H1 (cell line): ENCODE data around the gene RNFT2. TPM values are rescaled to one million over a fixed set of nuclear protein-coding genes. Genes with fewer than 3 reads are reported as not detected.

ENCODE experiments used
- CTCF ChIA-PET: fragments of 300-600 bp; sonication (Branson Sonifier 250); formaldehyde crosslinking; loops from one replicate; lab custom pipeline; 2021; ENCODE audit not compliant: partially characterized antibody; lab: Charles Lee
- POLR2A ChIA-PET: fragments of 300-600 bp; sonication (Branson Sonifier 250); formaldehyde crosslinking; loops from one replicate; lab custom pipeline; 2021; ENCODE audit warnings: inconsistent platforms; ENCODE audit not compliant: partially characterized antibody; lab: Charles Lee
- DNase-seq, 2 experiments: peaks; one replicate each; pipeline versions ENCODE4 v3.0.0 to v3.0.0-alpha.2; 2010 to 2022; ENCODE audit warnings: low spot score in 2 of 2, low read depth in 1 of 2, mixed read lengths in 1 of 2
- FAIRE-seq: peaks from 2 replicates; lab custom pipeline; 2011; peaks lifted over from hg19 to GRCh38; lab: Jason Lieb, UNC
- H2AFZ ChIP-seq: 2 replicates; pipeline ENCODE4 v1.8.1; 2012; ENCODE audit warnings: low read length, inconsistent platforms
- H2AK5ac ChIP-seq: 2 replicates; pipeline ENCODE4 v1.6.1; 2013; ENCODE audit warnings: low read depth, low read length
- H2BK120ac ChIP-seq: replicated peaks from 2 replicates; pipeline ENCODE3; 2013; ENCODE audit warnings: low read depth, low read length, inconsistent platforms
- H2BK12ac ChIP-seq: 2 replicates; pipeline ENCODE4 v1.6.1; 2013; ENCODE audit warnings: low read depth, low read length
- H2BK15ac ChIP-seq: 2 replicates; pipeline ENCODE4 v1.6.1; 2013; ENCODE audit warnings: low read length
- H2BK20ac ChIP-seq: 2 replicates; pipeline ENCODE4 v1.6.1; 2013; ENCODE audit warnings: low read length
- H2BK5ac ChIP-seq: 2 replicates; pipeline ENCODE4 v1.6.1; 2013; ENCODE audit warnings: low read depth, low read length
- H3K14ac ChIP-seq: 2 replicates; pipeline ENCODE4 v1.6.1; 2013; ENCODE audit warnings: inconsistent platforms; ENCODE audit not compliant: insufficient read length
- H3K18ac ChIP-seq: 2 replicates; pipeline ENCODE4 v1.6.1; 2013; ENCODE audit warnings: low read length; ENCODE audit errors: extremely low read depth
- H3K23ac ChIP-seq: 2 replicates; pipeline ENCODE4 v1.6.1; 2013; ENCODE audit warnings: inconsistent platforms; ENCODE audit not compliant: insufficient read length
- H3K23me2 ChIP-seq: 2 replicates; pipeline ENCODE4 v1.6.1; 2013; ENCODE audit warnings: low read depth, low read length
- H3K27ac ChIP-seq: 2 replicates; pipeline ENCODE4 v1.6.1; 2011; ENCODE audit warnings: low read depth, low read length, inconsistent platforms
- H3K27me3 ChIP-seq, 4 experiments: replicated peaks in 1 of 4; 1 replicate in 1 of 4; 2 replicates in 3 of 4; pipeline versions ENCODE4 v1.6.1 to v1.8.1; 2011 to 2013; ENCODE audit warnings: low read length in 3 of 4, mild to moderate bottlenecking in 3 of 4, inconsistent platforms in 2 of 4, mixed read lengths in 2 of 4, moderate library complexity in 1 of 4; ENCODE audit not compliant: control insufficient read depth in 3 of 4, insufficient read depth in 3 of 4; ENCODE audit errors: extremely low read depth in 1 of 4
- H3K36me3 ChIP-seq, 4 experiments: 2 replicates each; pipeline versions ENCODE4 v1.6.1 to v1.8.1; 2011 to 2013; ENCODE audit warnings: mild to moderate bottlenecking in 4 of 4, low read length in 3 of 4, moderate library complexity in 2 of 4, control low read depth in 1 of 4, inconsistent platforms in 1 of 4; ENCODE audit not compliant: insufficient read depth in 4 of 4, control insufficient read depth in 2 of 4
- H3K4ac ChIP-seq: replicated peaks from 2 replicates; pipeline ENCODE3; 2013; ENCODE audit warnings: low read length, low read depth, mixed read lengths, inconsistent platforms; ENCODE audit not compliant: insufficient read length
- H3K4me1 ChIP-seq, 4 experiments: replicated peaks in 1 of 4; 1 replicate in 1 of 4; 2 replicates in 3 of 4; pipeline versions ENCODE4 v1.6.1 to v1.8.1; 2011 to 2013; ENCODE audit warnings: low read length in 3 of 4, inconsistent platforms in 2 of 4, mixed read lengths in 1 of 4; ENCODE audit not compliant: insufficient read depth in 4 of 4, control insufficient read depth in 3 of 4
- H3K4me2 ChIP-seq, 2 experiments: 2 replicates each; pipeline versions ENCODE4 v1.6.1 to v1.8.1; 2011 to 2013; ENCODE audit warnings: low read depth in 2 of 2, low read length in 2 of 2, control low read depth in 1 of 2, inconsistent platforms in 1 of 2, mild to moderate bottlenecking in 1 of 2; ENCODE audit not compliant: insufficient read depth in 1 of 2
- H3K4me3 ChIP-seq, 4 experiments: fragments of 200-600, 300-600 bp in 1 of 4; sonication (generic), shearing (Covaris generic), sonication (Bioruptor Twin) in 1 of 4; 2 replicates each; pipeline versions ENCODE4 v1.5.1 to v1.8.1; 2011 to 2016; ENCODE audit warnings: low read length in 4 of 4, low read depth in 3 of 4, control low read depth in 2 of 4, inconsistent platforms in 2 of 4, mild to moderate bottlenecking in 2 of 4, mixed read lengths in 1 of 4, moderate library complexity in 1 of 4; ENCODE audit not compliant: insufficient read depth in 2 of 4; ENCODE audit errors: extremely low read depth in 1 of 4
- H3K56ac ChIP-seq: replicated peaks from 2 replicates; pipeline ENCODE3; 2013; ENCODE audit warnings: low read depth, mild to moderate bottlenecking, mixed read lengths, low read length, inconsistent platforms; ENCODE audit not compliant: insufficient read length
- H3K79me1 ChIP-seq: 2 replicates; pipeline ENCODE4 v1.6.1; 2013; ENCODE audit warnings: low read depth, low read length, control low read depth
- H3K79me2 ChIP-seq, 2 experiments: 2 replicates each; pipeline versions ENCODE4 v1.6.1 to v1.8.1; 2012 to 2013; ENCODE audit warnings: low read length in 2 of 2, mild to moderate bottlenecking in 2 of 2, inconsistent platforms in 1 of 2; ENCODE audit not compliant: insufficient read depth in 2 of 2, control insufficient read depth in 1 of 2
- H3K9ac ChIP-seq, 4 experiments: replicated peaks in 1 of 4; 1 replicate in 1 of 4; 2 replicates in 3 of 4; pipeline versions ENCODE4 v1.6.1 to v1.8.1; 2011 to 2013; ENCODE audit warnings: low read depth in 3 of 4, low read length in 3 of 4, control low read depth in 2 of 4, mild to moderate bottlenecking in 2 of 4, moderate library complexity in 2 of 4, inconsistent platforms in 1 of 4; ENCODE audit errors: extremely low read depth in 1 of 4
- H3K9me3 ChIP-seq, 2 experiments: 2 replicates each; pipeline versions ENCODE4 v1.6.1 to v1.8.1; 2012 to 2013; ENCODE audit warnings: mild to moderate bottlenecking in 2 of 2, moderate library complexity in 2 of 2, control low read depth in 1 of 2, inconsistent platforms in 1 of 2, low read depth in 1 of 2, low read length in 1 of 2, mixed read lengths in 1 of 2; ENCODE audit not compliant: insufficient read depth in 2 of 2
- H4K20me1 ChIP-seq, 2 experiments: replicated peaks in 1 of 2; 2 replicates each; pipeline versions ENCODE3 to v1.8.1; 2011 to 2013; ENCODE audit warnings: inconsistent platforms in 2 of 2, low read length in 2 of 2, mild to moderate bottlenecking in 1 of 2; ENCODE audit not compliant: insufficient read depth in 2 of 2, control insufficient read depth in 1 of 2
- H4K5ac ChIP-seq: 2 replicates; pipeline ENCODE4 v1.6.1; 2013; ENCODE audit warnings: low read length, low read depth, mixed read lengths, inconsistent platforms; ENCODE audit not compliant: insufficient read length
- H4K8ac ChIP-seq: 2 replicates; pipeline ENCODE4 v1.8.0; 2013; ENCODE audit warnings: mild to moderate bottlenecking, moderate library complexity, low read length, inconsistent platforms; ENCODE audit not compliant: insufficient read depth; ENCODE audit errors: extremely low read depth
- H4K91ac ChIP-seq: replicated peaks from 2 replicates; pipeline ENCODE3; 2013; ENCODE audit warnings: low read length, mixed read lengths, inconsistent platforms; ENCODE audit not compliant: insufficient read length
- BCL11A ChIP-seq, 2 experiments: IDR thresholded peaks; one replicate each; pipeline ENCODE4 v1.6.1; 2011; ENCODE audit warnings: low read depth in 2 of 2, low read length in 2 of 2, mild to moderate bottlenecking in 2 of 2
- CTBP2 ChIP-seq: IDR thresholded peaks from 2 replicates; pipeline ENCODE4 v1.7.0; 2011; ENCODE audit warnings: borderline replicate concordance, mild to moderate bottlenecking, moderate library complexity, mixed read lengths, low read length; ENCODE audit not compliant: insufficient read depth, insufficient read length
- GTF2F1 ChIP-seq: IDR thresholded peaks from 2 replicates; pipeline ENCODE4 v1.6.1; 2012; ENCODE audit warnings: low read depth, low read length, improper control_type of control experiment, borderline replicate concordance
- HDAC6 ChIP-seq: IDR thresholded peaks from one replicate; pipeline ENCODE4 v1.7.1; 2012; ENCODE audit warnings: low read depth, mild to moderate bottlenecking, inconsistent platforms, low read length, moderate library complexity
- KDM1A ChIP-seq: fragments of 200-600, 300-600 bp; sonication (generic); IDR thresholded peaks from 2 replicates; pipeline ENCODE4 v1.7.1; 2016; ENCODE audit warnings: mild to moderate bottlenecking, low read length, borderline replicate concordance
- NANOG ChIP-seq: IDR thresholded peaks from 2 replicates; pipeline ENCODE4 v1.6.1; 2011; ENCODE audit warnings: low read length, low read depth, mild to moderate bottlenecking, inconsistent platforms; ENCODE audit not compliant: insufficient read depth, poor library complexity, severe bottlenecking
- POLR2AphosphoS5 ChIP-seq: IDR thresholded peaks from 2 replicates; pipeline ENCODE4 v1.6.1; 2011; ENCODE audit warnings: low read depth, low read length
- SIRT6 ChIP-seq: IDR thresholded peaks from one replicate; pipeline ENCODE4 v1.7.1; 2012; ENCODE audit warnings: low read length, inconsistent platforms
- SP2 ChIP-seq: IDR thresholded peaks from 2 replicates; pipeline ENCODE4 v1.6.1; 2012; ENCODE audit warnings: mild to moderate bottlenecking, low read length, inconsistent platforms
- SUZ12 ChIP-seq: fragments of 200-600 bp; sonication (generic); IDR thresholded peaks from 2 replicates; pipeline ENCODE4 v1.6.1; 2012; ENCODE audit warnings: mild to moderate bottlenecking, inconsistent platforms, low read length, moderate library complexity, mixed read lengths
- TAF1 ChIP-seq: IDR thresholded peaks from 2 replicates; pipeline ENCODE4 v1.6.1; 2011; ENCODE audit warnings: mild to moderate bottlenecking, low read depth, low read length
- WGBS, 2 experiments: shearing (Covaris generic) in 1 of 2; methylation state at CpG; one replicate each; pipeline versions ENCODE4 v1.1.6 to v1.1.7; 2013 to 2015; ENCODE audit warnings: low lambda C conversion rate in 2 of 2, mixed read lengths in 2 of 2, inconsistent platforms in 1 of 2, low coverage in 1 of 2, missing lambda C conversion rate in 1 of 2; ENCODE audit not compliant: insufficient replicate concordance in 2 of 2, insufficient coverage in 1 of 2, insufficient read length in 1 of 2; ENCODE audit errors: extremely low coverage in 1 of 2, missing lambda C conversion rate in 1 of 2; 5-methylcytosine and 5-hydroxymethylcytosine counted together
- polyA plus RNA-seq, 7 experiments: library from polyadenylated mRNA; depleted of rRNA in 3 of 7; stranded (reverse) in 5 of 7; unstranded in 2 of 7; fragments of >200 nt in 5 of 7; fragments of 200-250 nt in 2 of 7; gene quantifications; 1 replicate in 5 of 7; 2 replicates in 1 of 7; 4 replicates in 1 of 7; pipeline versions ENCODE4 v1.2.1 to v1.2.3, GENCODE V29; 2011 to 2013; ENCODE audit warnings: missing spikeins in 2 of 7, mixed read lengths in 2 of 7
- total RNA-seq: library from RNA; stranded (reverse); fragmentation: NEBNext Ultra II Directional; extraction: Animal tissue kit (Norgen Biotek cat#: 25700); gene quantifications from 2 replicates; pipeline ENCODE4 v1.2.1, GENCODE V29; 2021

Gene RNFT2
- total and polyA plus RNA-seq, 2 of the 8 experiments (the other 6 are each of a cell fraction or from before 2014, with no cell fraction given), result 14.2 to 33.1 TPM

- Histone ChIP-seq H3K79me1 (no peaks in the 10 kb centered on the region), H3K4me2 (no peak overlapping the region), H3K18ac (no peak overlapping the region), H3K23me2 (no peaks in the 10 kb centered on the region), H4K91ac (no peak overlapping the region), H3K36me3 (no peaks in the 10 kb centered on the region), H3K14ac (no peak overlapping the region), H2BK15ac (no peak overlapping the region), H4K8ac (no peak overlapping the region), H3K27me3 (no peaks in the 10 kb centered on the region), H3K9ac (no peak overlapping the region), H3K4me1 (no peaks in the 10 kb centered on the region; a peak in 1 of 7 replicates), H3K27ac (no peak overlapping the region), H3K9me3 (no peaks in the 10 kb centered on the region), H3K56ac (no peak overlapping the region), H2AK5ac (no peak overlapping the region), H2BK12ac (no peak overlapping the region), H3K4ac (no peak overlapping the region), H3K23ac (no peak overlapping the region), H4K20me1 (no peaks in the 10 kb centered on the region), H2BK20ac (no peak overlapping the region), H4K5ac (no peak overlapping the region), H2AFZ (no peak overlapping the region), H2BK5ac (no peak overlapping the region), H3K4me3 (no peak overlapping the region), H3K79me2 (no peaks in the 10 kb centered on the region), H2BK120ac (no peak overlapping the region)
- FAIRE-seq, result no peak
- TF ChIP-seq TAF1 (no peak), SP2 (no peak), GTF2F1 (no peak), NANOG (no peak), HDAC6 (no peak), CTBP2 (no peak), POLR2AphosphoS5 (no peak), KDM1A (no peak), SUZ12 (no peak), BCL11A (IDR thresholded peaks at IDR 0.05; ENCODE audit: low read depth in 2 of 2, low read length in 2 of 2) (no peak), SIRT6 (no peak)
- CTCF ChIA-PET, result interaction anchor here (0.9 to 3.3 kb wide), 7 partner anchors 9 to 288 kb away, joined by 3 to 39 read pairs (median 5); no protein-coding TSS in a partner anchor
- no peak for DNase-seq
- WGBS, 2 experiments, result 89% methylated on average over 4 of the region's 4 CpGs; no CpG with 5 or more reads in 1 of the 2 experiments
- POLR2A ChIA-PET, result interaction anchor here (1.1 kb wide), 1 partner anchor 20 kb away, joined by 3 read pairs; no protein-coding TSS in a partner anchor
Measured at GRCh38 chr12:116862167-116862566, 124.1 kb downstream of the RNFT2 start.
